ENCODE measurements around the gene TBX15. TPM values are rescaled to one million over a fixed set of nuclear protein-coding genes. Genes with fewer than 3 reads are reported as not detected.

TBX15 gene
- total and polyA plus RNA-seq, 2 experiments from 2014 or later, result 0.21 TPM; not detected in 1

DNA sequence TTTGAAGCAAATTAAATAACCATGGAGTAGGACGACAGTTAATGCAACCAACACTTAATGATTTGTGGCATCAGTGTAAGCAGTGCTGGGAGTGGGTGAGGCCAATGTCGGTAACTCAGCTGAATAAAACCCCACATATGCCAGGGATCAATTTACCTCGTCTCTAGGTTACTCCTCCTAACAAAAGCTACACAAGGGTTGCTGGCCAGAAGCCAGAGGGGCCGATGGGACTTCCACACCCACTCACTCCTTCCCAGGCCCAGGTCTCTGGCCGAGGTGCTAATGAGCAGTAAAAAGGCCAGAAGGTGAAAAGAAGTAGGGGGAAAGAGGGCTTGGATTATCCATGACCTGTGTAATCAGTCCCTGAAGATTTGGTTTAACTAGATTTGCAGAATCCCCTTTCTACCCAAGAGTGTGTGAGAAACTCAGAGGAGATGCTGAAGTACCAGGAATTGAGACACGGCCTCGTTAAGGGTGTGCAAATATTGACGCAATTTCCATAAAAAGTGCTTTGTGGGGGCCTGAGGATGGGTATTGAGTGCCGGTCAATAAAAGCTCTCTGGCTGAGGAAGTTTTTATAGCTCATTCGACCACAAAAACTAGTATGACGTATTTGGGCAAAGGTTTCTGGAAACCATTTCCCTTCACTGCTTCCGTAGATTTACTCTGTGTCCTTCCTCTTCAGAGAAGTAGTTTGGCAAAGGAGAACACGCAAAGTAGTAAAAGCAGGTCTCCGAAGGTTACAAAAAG lies 145.5 kb downstream of the TBX15 start:
- no peaks in the 10 kb centered on the region for H3F3A ChIP-seq (replicated peaks; ENCODE audit: low read depth)
- H2AFZ ChIP-seq, result no peak overlapping the region
- TF ChIP-seq, protein P1, sequence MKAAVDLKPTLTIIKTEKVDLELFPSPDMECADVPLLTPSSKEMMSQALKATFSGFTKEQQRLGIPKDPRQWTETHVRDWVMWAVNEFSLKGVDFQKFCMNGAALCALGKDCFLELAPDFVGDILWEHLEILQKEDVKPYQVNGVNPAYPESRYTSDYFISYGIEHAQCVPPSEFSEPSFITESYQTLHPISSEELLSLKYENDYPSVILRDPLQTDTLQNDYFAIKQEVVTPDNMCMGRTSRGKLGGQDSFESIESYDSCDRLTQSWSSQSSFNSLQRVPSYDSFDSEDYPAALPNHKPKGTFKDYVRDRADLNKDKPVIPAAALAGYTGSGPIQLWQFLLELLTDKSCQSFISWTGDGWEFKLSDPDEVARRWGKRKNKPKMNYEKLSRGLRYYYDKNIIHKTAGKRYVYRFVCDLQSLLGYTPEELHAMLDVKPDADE (IDR thresholded peaks at IDR 0.05), result no peak
- no peak for TF ChIP-seq EZH2phosphoT487 (IDR thresholded peaks at IDR 0.05; ENCODE audit: unreplicated experiment)
- no peak for TF ChIP-seq REST (IDR thresholded peaks at IDR 0.05; ENCODE audit: unreplicated experiment)
- TF ChIP-seq CREB1 (CRISPR knock-in tag; IDR thresholded peaks at IDR 0.05; ENCODE audit: low read depth), result no peak
- TF ChIP-seq ZNF462 (CRISPR knock-in tag; IDR thresholded peaks at IDR 0.05), result no peak
- TF ChIP-seq STAT1 (IDR thresholded peaks at IDR 0.05; ENCODE audit: unreplicated experiment), result no peak
- TF ChIP-seq NANOG (IDR thresholded peaks at IDR 0.05; ENCODE audit: borderline replicate concordance), result no peak
- Mint-ChIP-seq H3K9me3 (no peaks in the 10 kb centered on the region; the same call in 2 of the 3 replicates), H3K36me3 (ENCODE audit: low read depth) (no peaks in the 10 kb centered on the region), H3K27ac (no peak overlapping the region), H3K27me3 (ENCODE audit: insufficient read depth, low read depth, poor library complexity) (no peaks in the 10 kb centered on the region), H3K4me1 (no peaks in the 10 kb centered on the region), H3K4me3 (no peak overlapping the region)
- H3K4me3 ChIP-seq, result no peak overlapping the region
- no peaks in the 10 kb centered on the region for H3K79me2 ChIP-seq (replicated peaks; ENCODE audit: insufficient read depth)
- DNase-seq (ENCODE audit: low spot score) (no peak), ATAC-seq (peak; percentile 43; the same call in 2 of the 3 replicates)
- H3K9me2 ChIP-seq (ENCODE audit: insufficient read depth), result 0 out of 2 replicates have a peak, but pooled peaks cover 6% of the 10 kb centered on the region
- no peak overlapping the region for H3K27ac ChIP-seq (ENCODE audit: low read depth)
- H3K4me1 ChIP-seq (ENCODE audit: insufficient read depth), result no peaks in the 10 kb centered on the region
- H3K27me3 ChIP-seq (ENCODE audit: insufficient read depth), result no peaks in the 10 kb centered on the region
- no peak overlapping the region for H3K4me2 ChIP-seq
- H3K36me3 ChIP-seq (ENCODE audit: insufficient read depth), result no peaks in the 10 kb centered on the region
- H4K20me1 ChIP-seq (replicated peaks; ENCODE audit: insufficient read depth), result no peaks in the 10 kb centered on the region

Measured in GM23338 (cell line).